Measurements from ENCODE around the gene CTSE.
"Not testable (repeated sequence)": the region's sequence is repeated elsewhere in the genome, so short reads cannot be mapped to it uniquely, and the experiment has no call there.

- TF ChIP-seq CTCF, POLR2A (IDR thresholded peaks at IDR 0.05): not testable (repeated sequence)
These were observed 28.7 kb upstream of the CTSE start for GRCh38 chr1:206052231-206052865.
